SKM-1 (cell line): Measurements from ENCODE around the gene TLL2.
A peak's percentile ranks its signal among the peaks of the same experiment; 100 is the strongest.

Experiments
- DNase-seq: peaks from one replicate; lab custom pipeline; 2025; ENCODE audit not compliant: unreplicated experiment; lab: John Stamatoyannopoulos, UW

Gene TLL2

DNA sequence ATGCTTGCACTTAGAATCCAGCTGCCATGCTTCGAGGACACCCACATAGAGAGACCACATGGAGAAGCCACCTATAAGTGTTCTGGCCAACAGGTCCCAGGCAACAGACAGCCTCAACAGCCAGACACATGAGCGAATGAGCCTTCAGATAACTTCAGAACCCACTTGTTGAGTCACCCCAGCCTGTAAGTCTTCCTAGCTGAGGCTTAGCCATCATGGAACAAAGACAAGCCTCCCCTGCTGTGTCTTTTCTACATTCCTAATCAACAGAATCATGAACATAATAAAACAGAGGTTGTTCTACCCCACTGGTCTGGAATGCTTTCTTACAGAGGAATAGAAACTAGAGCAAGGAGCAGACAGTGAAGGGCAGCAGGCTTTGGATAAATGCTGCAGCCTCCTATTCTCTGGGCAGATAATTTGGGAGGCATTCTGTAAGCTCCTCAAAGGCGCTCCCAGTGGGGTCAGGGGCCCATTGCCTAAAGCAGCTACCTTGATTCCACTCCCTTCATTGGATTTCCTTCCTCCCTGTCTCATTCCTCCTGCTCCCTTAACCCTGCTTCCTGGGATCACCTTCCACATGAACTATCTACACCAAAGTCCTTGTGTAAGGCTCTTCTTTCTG, 4.6 kb downstream of the TLL2 start:
- no peak for DNase-seq

DNA sequence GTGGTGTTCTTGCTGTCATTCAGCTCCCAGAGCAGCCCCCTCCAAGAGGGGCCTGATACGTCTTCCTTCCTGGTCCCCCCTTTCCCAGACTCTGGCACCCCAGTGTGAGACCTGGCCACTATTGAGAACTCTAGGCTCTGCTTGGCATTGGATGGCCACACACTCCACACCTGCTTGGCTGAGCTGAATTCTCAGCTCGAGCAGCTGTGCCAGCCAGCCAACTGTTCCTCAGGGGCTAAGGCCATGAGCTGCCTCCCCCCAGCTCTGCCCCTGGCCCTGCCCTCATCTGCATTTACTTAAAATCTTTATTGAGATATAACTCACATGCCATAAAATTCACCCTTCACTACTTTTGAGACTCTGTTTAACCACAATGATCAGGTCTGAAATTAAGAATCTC, 6.7 kb downstream of the TLL2 start:
- no peak for DNase-seq

- DNase-seq = no peak
Measured at GRCh38 chr10:96505150-96506136, 8.3 kb downstream of the TLL2 start.

GRCh38 chr10:96502561-96503282, 11.0 kb downstream of the TLL2 start:
- DNase-seq = no peak

DNA sequence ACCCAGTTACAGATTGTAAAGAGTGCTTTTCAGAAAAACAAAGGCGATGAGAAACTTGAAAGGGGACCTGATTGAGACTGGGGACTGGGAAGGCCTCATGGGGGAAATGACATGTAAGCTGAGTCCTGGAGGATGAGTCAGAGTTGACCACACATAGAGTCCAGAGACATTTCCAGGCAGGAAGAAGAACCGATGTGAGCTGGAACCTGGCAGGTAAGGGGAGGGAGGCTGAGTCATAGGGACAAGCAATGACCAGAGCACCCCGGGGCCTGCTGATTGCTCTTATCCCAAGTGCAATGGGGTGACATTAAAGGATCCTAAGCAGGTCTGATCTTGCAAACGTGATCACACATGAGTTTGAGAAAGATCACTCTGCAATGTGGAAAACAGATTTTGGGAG, 11.7 kb downstream of the TLL2 start:
- no peak for DNase-seq

DNA sequence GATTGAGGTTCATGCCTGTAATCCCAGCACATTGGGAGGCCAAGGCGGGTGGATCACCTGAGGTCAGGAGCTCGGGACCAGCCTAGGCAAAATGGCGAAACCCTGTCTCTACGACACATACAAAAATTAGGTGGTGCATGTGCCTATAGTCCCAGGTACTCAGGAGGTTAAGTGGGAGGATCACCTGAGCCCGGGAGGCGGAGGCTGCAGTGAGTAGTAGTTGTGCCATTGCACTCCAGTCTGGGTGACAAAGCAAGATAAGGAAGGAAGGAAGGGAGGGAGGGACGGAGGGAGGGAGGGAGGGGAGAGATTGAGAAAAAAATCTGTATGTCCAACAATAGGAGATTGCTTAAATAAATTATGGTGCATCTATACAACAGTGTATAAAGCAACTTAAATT, 13.2 kb downstream of the TLL2 start:
- no peak for DNase-seq

GRCh38 chr10:96500050-96500449, 13.7 kb downstream of the TLL2 start:
- DNase-seq = no peak

GRCh38 chr10:96497391-96497790, 16.3 kb downstream of the TLL2 start:
- DNase-seq = no peak

- DNase-seq = no peak
Measured at GRCh38 chr10:96496281-96496925, 17.3 kb downstream of the TLL2 start.

- DNase-seq = no peak
Measured at GRCh38 chr10:96495544-96495943, 18.2 kb downstream of the TLL2 start.

- no peak for DNase-seq
Measured at GRCh38 chr10:96494694-96495093, 19.0 kb downstream of the TLL2 start.

- no peak for DNase-seq
Measured at GRCh38 chr10:96493871-96494525, 19.7 kb downstream of the TLL2 start.

- DNase-seq = no peak
Measured at GRCh38 chr10:96493254-96493653, 20.5 kb downstream of the TLL2 start.

DNA sequence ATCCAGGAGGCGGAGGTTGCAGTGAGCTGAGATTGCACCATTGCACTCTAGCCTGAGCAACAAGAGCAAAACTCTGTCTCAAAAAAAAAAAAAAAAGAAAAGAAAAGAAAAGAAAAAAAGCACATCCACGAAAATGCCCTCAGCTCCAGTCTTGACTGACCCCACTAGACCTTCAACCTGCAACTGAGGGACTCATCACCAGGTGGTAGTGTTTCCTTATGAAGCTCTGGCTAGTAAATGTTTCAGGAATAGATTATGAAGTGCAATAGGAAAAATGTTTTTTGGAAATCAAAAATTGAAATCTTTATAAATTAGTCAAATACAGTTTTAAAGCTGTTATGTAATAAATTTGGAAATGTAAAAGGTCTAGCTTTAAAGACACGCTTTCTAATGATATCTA, 22.4 kb downstream of the TLL2 start:
- DNase-seq = no peak

DNA sequence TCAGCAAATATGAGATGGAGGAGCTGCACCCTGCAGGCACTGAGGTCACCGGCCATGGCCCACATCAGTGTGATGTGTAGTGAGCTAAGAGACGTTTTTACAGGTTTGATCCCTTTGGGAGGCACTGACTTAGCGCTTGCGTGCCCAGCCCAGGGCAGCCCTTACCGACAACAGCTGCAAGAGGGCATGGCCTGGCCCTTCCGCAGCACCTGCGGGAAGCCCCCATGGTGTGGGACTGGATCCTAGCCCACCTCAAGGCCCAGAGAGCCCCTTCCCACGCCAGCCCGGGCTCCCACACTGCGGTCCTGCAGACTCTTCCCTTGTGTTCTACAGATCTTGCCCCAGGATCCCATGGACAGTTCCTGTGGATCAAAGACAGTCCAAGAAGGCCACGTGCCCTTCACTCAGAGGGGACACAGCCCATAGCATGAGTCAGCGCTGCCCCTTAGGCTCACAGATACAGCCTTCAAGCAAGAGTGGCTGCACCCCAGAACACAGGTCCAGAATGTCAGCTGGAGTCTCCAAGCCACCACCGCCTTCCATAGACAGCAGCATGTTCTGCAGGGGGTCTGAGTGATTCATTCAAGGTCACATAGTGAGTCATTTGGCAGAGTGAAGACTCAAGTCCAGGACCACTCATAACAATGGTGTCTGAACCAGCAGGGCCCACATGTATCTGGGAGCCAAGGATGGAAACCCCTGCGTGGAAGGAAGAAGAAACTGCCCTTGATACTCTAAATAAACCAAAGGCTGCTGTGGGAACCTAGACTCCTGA, 25.4 kb downstream of the TLL2 start:
- no peak for DNase-seq

GRCh38 chr10:96482815-96483588, 30.7 kb downstream of the TLL2 start:
- no peak for DNase-seq

DNA sequence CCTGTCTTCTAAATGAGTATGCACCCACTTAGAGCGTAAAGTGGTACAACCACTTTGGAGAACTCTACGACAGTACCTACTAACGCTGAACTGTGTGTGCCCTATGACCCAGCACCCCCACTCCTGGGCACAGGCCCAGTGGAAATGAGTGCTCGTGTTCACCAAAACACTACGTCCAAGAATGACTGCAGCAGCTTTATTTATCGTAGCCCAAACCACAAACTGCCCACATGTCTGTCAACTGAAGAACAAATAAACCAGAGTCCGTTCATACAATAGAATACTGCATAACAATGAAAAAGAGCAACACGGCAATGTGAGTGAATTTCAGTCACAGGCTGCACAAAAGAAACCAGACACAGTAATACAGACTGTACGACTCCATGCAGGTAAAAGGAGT, 35.4 kb downstream of the TLL2 start:
- DNase-seq = no peak

- DNase-seq = no peak
Measured at GRCh38 chr10:96473866-96474265, 39.9 kb downstream of the TLL2 start.

GRCh38 chr10:96470116-96470743, 43.5 kb downstream of the TLL2 start:
- peak; percentile 9 for DNase-seq
